Right lung (tissue), 5 donors: ENCODE data around the gene NT5C1A. TPM values are rescaled to one million over a fixed set of nuclear protein-coding genes. Genes with fewer than 3 reads are reported as not detected.

Experiments
- DNase-seq, 2 donors: peaks; one replicate each; pipeline ENCODE4 v3.0.0-alpha.2; 2013
- polyA plus RNA-seq, 5 donors: library from polyadenylated mRNA; unstranded; fragments of 120-200 nt; gene quantifications; one replicate each; pipeline versions ENCODE4 v1.2.1 to v1.2.3, GENCODE V29; 2013; ENCODE audit warnings: inconsistent platforms in 1 of 5, low replicate concordance in 1 of 5; ENCODE audit not compliant: insufficient read length in 5 of 5, insufficient read depth in 1 of 5

The NT5C1A gene
- polyA plus RNA-seq, 5 donors: 0.15 to 0.37 TPM; not detected in 3

DNA sequence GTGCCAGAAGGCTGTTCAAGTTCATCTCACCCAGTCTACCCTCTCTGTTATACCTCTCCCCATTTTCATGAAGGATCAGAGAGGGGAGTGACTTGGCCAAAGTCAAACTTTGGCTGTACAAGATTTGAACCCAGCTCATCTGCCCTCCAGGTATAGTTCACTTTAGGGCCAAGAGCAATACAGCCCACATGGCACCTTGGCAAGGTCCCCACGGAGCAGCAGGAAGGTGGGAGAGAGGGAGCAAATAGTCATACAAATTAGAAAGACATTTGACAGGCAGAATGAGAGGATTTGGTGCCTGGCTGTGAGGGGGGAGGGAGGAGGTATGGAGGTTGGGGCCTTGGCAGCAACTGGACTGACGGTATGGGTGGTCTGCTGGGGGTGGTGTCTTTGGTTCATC lies 18.3 kb upstream of the NT5C1A start:
- no peak for DNase-seq

DNA sequence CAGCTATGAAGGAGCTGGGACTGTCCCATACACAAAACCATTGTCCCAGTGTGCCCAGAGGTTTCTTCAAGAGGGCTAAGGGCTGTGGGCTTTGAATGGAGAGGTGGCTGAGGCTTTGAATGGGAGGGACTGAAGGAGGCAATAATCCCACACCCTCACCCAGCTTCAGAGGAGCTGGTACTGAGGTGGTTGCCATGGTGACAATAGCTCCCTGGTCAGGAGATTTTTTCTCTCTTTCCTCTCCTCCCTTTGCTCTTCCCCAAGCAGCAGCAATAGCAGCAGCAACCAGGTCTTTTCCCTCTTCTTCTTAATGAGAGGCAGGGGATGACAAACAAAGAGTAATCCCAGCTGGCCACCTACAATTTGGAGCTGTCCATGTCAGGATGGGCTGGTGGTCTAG lies 17.7 kb upstream of the NT5C1A start:
- no peak for DNase-seq

DNA sequence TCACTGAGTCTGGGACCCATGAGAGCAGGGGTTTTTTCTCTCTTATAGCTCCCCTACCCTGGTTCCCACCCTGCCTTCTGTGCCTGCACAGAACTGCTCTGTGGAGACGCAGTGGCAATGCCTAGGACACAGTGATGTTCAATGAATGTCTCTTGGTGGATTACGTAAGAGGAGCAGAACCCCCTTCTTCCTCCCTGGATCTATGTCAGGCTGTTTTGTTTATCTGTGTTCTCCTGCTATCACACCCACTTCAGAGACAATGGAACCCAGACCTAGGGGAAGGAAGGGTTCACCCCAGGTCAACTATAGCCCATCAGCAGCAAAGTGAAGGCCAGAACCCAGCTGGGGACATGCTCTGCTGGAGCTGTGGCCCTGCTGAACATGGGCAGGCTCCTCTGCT lies 17.3 kb upstream of the NT5C1A start:
- no peak for DNase-seq

DNA sequence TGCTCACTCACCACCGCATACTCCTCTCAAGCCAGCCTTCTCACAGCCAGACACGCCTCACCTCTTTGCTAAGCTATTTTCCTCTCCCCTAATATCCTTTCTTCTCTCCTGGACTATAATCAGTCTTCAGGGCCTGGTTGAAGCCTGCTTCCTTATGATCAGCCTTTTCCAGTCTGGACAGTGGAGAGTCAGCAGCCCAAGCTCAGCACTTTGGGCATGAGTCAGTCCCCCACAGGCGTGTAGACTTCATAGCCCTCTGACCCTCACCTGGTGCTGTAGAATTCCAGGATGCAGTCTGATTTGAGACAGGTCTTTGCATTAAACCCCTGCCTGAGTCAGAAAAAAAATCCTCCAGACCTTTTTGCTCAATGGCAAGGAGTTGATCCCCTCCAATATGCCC lies 16.8 kb upstream of the NT5C1A start:
- DNase-seq: no peak

DNA sequence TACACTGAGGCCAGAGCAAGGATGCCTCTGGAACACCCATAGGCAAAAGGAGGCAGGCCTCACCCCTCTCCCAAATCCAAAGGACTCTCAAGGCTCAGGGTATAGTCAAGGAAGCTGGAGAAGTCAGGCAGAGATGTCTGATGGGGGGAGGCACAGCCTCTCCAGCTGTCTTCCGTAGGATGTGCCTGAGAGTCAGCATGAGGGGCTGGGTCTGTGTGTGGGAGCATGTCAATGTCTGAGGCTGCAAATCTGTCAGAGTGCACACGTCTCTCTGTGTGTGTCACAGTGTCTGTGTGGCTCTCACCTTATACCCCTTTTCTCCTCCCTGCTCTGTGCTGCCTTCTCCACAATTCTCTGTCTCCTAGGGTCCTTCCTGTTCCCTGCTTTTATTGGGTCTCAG lies 15.3 kb upstream of the NT5C1A start:
- DNase-seq: no peak

DNA sequence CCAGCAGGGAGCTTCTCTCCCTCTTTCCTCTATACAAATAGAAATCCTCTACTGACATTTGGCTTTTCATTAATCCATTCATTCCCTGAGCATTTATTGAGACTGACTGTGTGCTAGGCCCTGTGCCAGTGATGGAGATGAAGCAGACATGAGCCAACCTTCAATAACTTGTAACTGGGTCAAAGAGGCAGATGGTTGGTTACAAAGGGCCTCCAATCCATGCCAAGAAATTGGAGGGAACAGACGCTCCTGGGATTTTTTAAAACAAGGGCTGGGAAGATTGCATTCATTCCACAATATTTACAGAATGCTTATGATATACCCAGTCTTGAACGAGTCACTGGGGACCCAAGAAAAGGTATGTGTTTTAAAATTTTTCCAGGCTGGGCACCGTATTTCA lies 13.2 kb upstream of the NT5C1A start:
- no peak for DNase-seq

DNA sequence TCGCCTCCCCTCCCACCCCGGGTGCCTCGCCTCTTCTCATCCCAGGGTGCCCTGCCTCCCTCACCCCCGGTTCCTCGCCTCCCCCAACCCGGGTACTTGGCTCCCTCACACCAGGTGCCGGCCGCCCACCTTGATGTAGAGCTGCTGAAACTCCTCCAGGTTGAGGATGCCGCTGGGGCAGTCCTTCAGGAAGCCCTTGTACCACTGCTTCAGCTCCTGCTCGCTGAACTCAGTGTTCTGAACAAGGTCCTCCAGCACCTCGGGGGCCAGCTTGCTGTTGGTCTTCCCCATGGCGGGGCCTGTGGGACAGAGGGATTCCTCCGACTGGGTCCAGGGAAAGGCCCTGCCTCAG lies 12.4 kb upstream of the NT5C1A start:
- no peak for DNase-seq

DNA sequence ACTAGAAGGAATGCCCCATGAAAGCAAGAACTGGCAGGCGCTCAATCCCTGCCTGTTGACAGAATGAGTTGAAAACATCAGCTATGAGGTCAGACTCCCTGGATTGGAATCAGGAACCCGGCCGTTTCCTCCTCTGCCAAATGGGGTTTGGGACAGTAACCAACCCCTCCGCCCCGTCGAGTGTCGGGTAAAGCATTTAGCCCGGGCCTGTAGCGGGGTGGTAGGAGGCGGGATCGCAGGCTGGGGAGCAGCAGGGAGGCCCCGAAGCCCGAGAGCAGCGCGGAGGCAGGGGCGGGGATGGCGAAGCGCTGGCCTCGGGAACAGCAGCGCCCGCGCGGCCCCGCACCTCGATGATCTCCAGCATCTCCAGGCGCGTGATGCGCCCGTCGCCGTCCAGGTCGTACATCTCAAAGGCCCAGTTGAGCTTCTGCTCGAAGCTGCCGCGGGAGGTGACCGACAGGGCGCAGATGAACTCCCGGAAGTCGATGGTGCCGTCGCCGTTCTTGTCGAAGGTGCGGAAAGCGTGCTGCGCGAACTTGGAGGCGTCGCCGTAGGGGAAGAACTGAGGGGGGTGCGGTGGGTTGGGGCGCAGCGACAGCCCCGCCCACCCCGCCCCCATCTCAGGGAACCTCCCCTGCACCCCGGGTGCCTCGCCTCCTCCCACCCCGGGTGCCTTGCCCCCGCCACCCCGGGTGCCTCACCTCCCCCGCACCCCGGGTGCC lies 11.8 kb upstream of the NT5C1A start:
- DNase-seq: no peak

DNA sequence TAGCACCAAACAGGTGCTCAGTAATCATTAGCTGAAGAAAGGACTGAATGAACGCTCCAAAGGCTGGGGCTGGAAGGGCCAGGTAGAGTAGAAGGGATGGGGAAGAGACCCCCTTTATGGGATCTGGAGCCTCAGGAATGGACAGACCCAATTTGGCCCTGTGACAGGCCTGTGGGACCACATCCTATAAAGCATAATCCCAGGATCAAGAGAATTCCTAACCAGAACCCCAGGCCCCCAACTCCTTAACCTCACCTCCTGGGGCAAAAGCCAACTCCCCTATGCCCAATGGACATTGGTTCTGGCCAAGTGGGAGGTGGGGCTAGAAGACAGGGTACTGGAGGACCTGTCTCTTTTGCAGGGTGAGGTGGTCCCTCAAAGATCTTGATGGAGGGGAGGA lies 10.1 kb upstream of the NT5C1A start:
- no peak for DNase-seq

DNA sequence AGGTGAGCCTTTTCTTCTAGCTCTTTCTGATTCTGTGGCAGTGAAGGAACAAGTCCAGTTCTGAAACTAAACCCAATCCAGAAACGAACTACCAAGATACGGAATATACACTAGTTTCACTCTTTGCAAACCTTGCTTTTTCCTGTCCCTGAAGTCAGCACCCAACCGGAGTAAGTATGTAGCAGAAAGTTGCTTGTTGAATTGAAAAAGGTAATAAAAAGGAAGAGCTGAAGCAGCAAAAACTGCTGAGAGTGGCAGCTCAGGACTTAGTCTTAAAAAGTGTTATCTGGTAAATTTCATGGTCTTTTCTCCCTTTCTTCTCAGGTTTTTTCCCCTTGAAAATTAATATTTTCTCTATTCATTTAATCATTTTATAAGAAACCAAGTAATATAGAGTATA lies 9.4 kb upstream of the NT5C1A start:
- no peak for DNase-seq

DNA sequence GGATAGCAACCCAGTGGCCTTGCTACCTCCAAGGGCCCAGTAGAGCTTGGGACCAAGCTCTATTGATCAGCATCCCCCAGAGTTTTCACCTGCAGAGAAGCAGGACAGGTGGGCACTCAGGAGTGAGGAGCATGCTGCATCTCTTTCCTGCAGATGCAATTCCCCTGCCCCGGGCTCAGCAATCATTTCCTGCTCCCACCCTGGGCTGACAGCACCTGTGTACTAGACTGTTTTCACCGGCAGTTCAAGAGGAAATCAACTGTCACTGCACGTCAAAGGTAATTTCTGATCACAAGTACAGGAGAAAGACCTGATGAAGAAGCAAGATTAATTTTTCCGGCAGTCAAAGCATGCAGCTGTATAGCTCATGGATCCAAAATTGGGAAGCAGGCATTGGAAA lies 8.8 kb upstream of the NT5C1A start:
- no peak for DNase-seq

DNA sequence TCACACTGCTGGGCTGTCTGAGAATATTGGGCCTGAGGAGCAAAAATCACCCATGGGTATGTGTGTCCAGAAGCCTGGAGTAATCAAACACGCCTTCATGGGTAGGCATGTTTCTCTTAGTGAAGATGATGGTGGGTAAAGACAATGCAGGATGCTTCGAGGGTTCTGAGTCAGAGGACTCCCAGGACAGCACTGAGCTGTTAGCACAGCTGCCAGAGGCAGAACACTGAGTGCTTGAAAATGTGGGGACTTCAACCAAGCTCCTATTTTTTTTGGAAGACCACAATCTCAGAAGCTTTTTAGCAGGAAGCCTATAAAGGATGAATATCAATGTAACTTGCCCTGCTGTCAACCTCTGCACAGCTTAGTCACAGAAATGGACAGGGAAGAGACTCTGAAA lies 7.9 kb upstream of the NT5C1A start:
- DNase-seq: no peak

DNA sequence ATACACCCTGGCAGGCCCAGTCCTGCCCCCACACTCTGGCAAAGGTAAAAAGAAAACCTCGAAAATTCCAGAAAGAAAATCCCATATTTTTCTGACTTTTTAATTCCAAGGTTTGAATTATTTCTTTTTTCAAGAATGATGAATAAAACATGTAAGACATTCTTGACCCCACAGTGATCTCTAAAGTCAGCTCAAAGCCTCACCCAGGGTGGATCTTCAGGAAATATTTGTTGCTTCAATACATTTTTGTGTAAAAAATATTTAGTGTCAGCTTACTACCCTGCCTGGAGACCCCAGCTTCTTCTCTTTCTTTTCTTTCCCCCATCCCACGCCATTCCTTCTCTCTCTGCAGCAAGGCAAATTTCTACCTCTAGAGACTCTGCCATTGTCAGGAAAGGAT lies 7.0 kb upstream of the NT5C1A start:
- no peak for DNase-seq

DNA sequence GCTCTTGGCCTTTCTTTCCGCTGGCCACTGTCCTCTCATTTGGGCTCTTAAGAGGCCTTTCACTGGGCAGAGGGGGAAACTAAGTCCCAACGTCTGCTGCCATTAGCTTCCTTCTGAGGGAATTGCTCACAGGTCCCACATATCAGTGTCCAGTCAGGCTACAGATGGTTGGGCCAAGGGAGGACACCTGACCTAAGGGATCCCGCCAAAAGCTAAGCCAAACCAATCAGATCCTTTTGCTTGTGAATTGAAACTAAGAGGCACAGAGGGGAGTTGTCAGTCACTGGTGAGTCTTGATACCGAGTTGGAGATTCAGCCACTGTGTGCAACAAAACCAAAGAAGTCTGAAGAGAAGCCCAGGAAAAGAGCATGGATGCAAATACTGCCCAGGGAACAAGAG lies 5.7 kb upstream of the NT5C1A start:
- DNase-seq: no peak

DNA sequence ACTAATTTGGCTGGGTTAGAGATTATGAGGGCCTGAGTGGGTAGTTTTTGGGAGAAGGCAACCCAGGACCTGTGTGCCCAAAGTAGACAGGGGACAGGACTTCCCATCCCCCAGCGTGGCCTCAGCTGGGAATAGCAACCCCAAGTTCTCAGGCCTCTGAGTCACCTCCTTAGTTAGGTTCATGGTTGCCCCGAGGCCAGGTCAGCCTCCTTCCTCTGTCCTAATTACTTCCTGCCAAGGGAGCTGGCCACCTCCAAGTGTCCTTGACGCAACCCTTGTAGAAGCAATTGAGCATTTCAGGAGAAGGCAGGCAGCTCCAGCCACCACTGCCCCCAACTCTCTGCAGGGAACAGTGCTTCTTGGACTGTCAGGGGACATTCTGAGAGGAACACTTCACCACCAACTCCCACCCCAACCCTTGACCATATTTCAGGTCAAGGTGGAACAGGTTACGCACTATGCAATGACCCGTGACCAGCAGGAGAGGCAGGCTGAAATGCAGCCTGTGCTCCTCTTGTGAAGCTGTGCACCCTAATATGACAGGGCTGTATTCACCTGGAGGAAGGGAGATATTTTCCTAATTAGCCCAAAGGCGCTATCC lies 5.1 kb upstream of the NT5C1A start:
- no peak for DNase-seq

DNA sequence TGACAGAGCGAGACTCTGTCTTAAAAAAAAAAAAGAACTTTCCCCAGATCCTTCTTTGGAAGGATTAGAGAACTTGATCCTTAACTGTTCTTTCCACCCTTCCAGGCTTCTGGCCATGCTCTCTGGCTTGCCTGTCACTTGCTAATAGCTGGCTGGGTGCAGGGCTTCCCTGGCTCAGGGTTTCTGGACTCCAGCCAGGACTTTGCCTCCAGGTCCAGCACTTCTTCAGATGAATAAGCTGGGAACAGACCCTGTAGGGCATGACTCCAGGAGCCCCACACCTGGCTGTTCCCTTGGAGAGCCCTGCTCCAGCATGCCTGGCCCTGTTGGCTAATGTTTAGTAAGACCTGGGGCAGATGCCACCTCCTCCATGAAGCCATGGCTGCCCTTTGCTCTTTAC lies 3.3 kb upstream of the NT5C1A start:
- no peak for DNase-seq

DNA sequence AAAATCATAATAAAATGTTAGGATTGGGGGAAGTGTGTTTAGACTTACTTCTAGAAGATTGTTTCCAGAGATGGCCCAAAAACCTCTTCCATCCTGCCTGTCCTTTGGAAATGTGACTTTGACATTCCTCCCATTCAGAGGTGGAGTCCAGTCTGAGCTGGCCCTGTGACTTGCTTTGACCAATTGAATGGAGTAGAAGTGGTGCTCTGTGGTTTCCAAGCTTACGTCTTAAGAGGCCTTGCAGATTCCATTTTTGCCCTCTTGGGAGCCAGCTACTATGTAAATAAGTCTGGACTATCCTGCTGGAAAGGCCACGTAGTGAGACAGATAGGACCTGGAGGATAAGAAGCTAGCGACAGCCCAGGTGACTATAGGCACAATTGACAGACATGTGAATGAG lies 1.3 kb upstream of the NT5C1A start:
- DNase-seq: no peak

DNA sequence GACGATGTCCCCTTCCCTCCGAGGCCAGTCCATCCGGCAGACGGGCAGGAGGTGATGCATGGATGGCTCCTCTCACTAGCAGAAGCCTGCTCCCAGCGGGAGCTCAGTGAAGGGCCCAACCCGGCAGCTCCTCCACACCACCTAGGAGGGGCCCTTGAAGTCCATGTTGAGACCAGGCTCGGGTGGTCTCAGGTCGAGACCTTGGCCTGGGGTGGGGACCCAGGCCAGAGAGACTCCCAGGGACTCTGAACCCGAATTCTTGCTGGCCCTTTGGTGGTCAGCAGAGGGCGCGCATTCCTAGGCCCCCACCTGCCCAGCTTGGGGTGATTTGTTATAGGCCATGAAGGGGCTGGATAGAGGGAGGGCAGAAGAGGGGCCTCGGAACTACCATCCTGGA lies 642 bp upstream of the NT5C1A start:
- no peak for DNase-seq

DNA sequence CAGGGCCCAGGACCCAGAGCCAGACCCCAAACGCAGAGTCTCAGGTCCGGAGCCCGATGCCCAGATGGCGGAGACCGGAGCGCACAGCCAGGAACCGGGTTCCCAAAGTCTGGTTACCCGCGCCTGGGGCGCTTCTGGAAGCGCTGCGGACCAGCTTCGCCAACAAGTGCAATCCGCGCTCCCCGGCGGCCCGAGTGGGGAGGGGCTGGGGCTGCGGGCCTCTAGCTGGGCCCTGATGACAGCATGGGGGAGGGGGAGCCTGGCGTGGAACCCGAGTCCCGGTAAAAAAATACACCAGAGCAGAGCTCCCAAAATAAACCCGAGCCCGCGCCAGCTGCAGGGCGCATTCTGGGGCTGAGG lies 494 bp downstream of the NT5C1A start:
- DNase-seq: no peak

DNA sequence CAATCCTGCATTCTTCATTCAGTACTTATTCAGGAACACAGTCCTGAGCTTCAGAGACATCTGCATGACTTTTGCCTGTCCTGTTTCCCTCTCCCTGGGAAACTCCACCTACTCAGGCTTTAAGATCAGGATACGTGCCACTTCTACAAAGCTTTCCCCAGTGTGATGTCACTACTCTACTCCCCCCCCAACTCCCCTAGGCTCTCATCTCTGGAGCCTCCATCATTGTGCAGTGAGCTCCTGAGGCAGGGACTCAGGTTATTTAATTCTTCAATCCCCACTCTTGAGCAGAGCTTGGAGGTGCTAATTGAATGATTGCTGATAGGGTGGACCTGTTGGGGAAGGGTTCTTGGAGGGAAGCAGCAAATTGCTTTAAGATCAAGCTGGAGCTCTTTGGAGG lies 1.2 kb downstream of the NT5C1A start:
- DNase-seq: no peak

DNA sequence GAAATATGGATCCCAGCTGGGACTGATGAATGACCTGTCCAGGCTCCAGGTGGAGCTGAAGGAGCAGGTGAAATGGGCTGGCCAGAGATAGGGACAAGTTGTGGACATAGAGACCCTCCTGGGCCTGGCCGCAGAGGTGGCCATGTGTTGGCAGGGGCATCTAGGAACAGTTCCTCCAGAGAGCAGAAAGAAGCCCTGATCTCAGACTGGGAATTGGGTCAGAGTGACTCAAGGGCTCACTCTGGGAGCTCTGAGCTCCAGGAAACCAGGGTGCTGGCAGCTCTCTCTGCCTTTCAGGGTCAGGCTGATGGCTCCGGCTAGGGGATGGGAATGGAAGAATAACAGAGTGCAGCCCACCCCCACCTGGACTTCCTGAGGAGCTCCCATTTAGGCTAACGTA lies 3.0 kb downstream of the NT5C1A start:
- DNase-seq: no peak

DNA sequence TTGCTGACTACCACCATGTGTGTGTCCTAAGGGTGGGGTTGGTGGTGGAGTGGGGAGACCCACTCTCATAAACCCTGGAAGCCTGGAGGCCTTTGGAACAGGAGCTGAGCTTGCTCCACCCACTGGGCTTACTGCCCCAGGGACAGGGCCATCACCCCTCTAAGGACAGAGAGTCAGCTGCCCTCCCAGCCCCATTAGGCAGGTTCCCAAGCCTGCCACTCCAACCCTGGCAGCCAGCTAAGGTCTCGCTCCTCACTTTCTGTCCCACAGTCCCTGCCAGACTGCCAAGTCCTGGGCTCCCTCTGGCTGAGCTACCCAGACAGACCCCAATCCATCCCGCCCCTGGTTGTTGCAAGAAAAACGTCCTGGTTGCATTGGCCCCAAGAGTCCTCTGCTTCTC lies 3.8 kb downstream of the NT5C1A start:
- DNase-seq: no peak

DNA sequence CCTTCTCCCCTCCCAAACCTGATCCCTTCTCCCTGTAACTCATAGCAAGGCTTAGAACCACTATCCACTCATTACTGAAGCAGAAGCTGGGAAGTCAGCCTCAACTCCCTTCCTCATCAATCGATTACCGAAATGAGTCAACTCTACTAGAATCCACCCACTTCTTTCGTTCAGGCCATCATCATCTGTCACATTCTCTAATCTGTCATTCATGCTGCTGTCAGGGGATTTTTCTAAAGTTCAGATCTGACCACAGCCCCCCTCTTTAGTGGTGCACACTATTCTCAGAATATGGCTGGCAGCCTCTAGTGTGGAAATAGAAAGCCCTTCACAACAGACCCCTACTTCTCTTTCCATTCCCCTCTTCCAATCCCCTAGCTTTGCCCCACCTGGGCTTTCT lies 5.1 kb downstream of the NT5C1A start:
- DNase-seq: no peak

DNA sequence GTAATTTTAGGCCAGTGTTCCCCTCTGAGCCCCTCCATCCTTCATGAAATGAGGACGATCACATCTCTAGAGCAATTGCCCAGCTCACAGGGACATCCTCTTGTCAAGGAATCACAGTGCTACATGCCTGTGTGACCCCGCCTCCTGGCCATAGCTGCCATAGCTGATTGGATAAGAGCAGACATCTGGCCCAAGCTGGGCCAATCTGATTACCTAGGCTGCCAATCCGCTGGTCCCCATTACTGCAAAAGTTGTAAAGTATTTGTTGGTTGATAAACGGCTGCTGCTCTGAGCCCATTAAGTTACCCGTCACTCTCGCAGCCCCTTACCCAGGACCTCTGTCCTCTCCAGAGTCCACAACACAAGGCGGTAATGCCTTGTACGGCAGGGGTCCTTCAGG lies 8.3 kb downstream of the NT5C1A start:
- no peak for DNase-seq

DNA sequence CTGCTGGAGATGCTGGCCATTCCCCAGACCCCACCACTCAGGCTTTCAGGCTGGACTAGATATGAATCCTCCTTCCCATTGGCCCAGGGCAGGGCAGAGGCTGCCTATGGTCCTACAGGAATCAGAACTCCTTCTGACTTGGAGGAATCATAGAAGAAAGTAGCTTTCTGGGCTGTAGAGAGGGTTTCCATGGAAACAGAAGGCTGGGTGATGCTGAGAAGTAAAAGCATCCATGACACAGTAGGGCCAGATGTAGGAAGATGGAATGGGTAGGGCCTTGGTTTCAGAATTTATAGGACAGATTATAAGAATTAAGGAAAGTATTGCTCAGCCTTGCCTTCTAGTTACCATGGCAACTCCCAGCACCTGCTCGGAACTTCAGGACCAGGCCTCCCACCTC lies 9.0 kb downstream of the NT5C1A start:
- DNase-seq: no peak
